Kidney epithelial cell (primary cell): ENCODE measurements around the gene SPIRE2. TPM values are rescaled to one million over a fixed set of nuclear protein-coding genes. Genes with fewer than 3 reads are reported as not detected.
A peak's percentile ranks its signal among the peaks of the same experiment; 100 is the strongest.
"Not testable (repeated sequence)": the region's sequence is repeated elsewhere in the genome, so short reads cannot be mapped to it uniquely, and the experiment has no call there.

Experiments
- DNase-seq: peaks from one replicate; pipeline ENCODE4 v3.0.0-alpha.2; 2010; ENCODE audit warnings: low read depth
- H3K27me3 ChIP-seq: 2 replicates; pipeline ENCODE4 v1.6.0; 2011; ENCODE audit warnings: low read length; ENCODE audit not compliant: control insufficient read depth, insufficient read depth
- H3K36me3 ChIP-seq: 2 replicates; pipeline ENCODE4 v1.5.1; 2011; ENCODE audit warnings: low read length; ENCODE audit not compliant: control insufficient read depth, insufficient read depth
- H3K4me3 ChIP-seq: 2 replicates; pipeline ENCODE4 v1.5.1; 2011; ENCODE audit warnings: low read depth, mild to moderate bottlenecking, control low read depth, low read length
- CTCF ChIP-seq: IDR thresholded peaks from 2 replicates; pipeline ENCODE4 v1.5.1; 2011; ENCODE audit warnings: mild to moderate bottlenecking, moderate library complexity, low read length, control low read depth, inconsistent platforms; ENCODE audit not compliant: insufficient read depth, poor library complexity, severe bottlenecking
- total RNA-seq: library from RNA; depleted of rRNA; stranded (reverse); fragments of >200 nt; gene quantifications from 2 replicates; pipeline ENCODE4 v1.2.3, GENCODE V29; 2015

Gene SPIRE2
- total RNA-seq, 1 donor from 2014 or later = 1.4 TPM

GRCh38 chr16:89805136-89805905 lies 23.0 kb upstream of the SPIRE2 start:
- no peaks in the 10 kb centered on the region for H3K36me3 ChIP-seq
- no peak for DNase-seq

GRCh38 chr16:89806589-89807193 lies 21.6 kb upstream of the SPIRE2 start:
- H3K36me3 ChIP-seq, DNase-seq, H3K4me3 ChIP-seq, H3K27me3 ChIP-seq: not testable (repeated sequence)

More at GRCh38 chr16:89805136-89805905, 23.0 kb upstream of the SPIRE2 start:
- no peaks in the 10 kb centered on the region for H3K27me3 ChIP-seq
- no peak for TF ChIP-seq CTCF
- H3K4me3 ChIP-seq = no peak overlapping the region

GRCh38 chr16:89808475-89808874 lies 19.8 kb upstream of the SPIRE2 start:
- no peaks in the 10 kb centered on the region for H3K36me3 ChIP-seq
- TF ChIP-seq CTCF = no peak
- no peaks in the 10 kb centered on the region for H3K27me3 ChIP-seq

GRCh38 chr16:89811321-89811720 lies 17.0 kb upstream of the SPIRE2 start:
- Histone ChIP-seq H3K27me3 (no peaks in the 10 kb centered on the region), H3K36me3 (no peaks in the 10 kb centered on the region), H3K4me3 (no peak overlapping the region)
- TF ChIP-seq CTCF = no peak
- no peak for DNase-seq

More at GRCh38 chr16:89808475-89808874, 19.8 kb upstream of the SPIRE2 start:
- no peak overlapping the region for H3K4me3 ChIP-seq
- DNase-seq = no peak

GRCh38 chr16:89815639-89816348 lies 12.5 kb upstream of the SPIRE2 start:
- H3K4me3 ChIP-seq = peak overlapping the region; percentile 73
- DNase-seq = no peak
- no peaks in the 10 kb centered on the region for H3K36me3 ChIP-seq
- no peak for TF ChIP-seq CTCF
- no peaks in the 10 kb centered on the region for H3K27me3 ChIP-seq

- H3K4me3 ChIP-seq, H3K27me3 ChIP-seq, H3K36me3 ChIP-seq, DNase-seq: not testable (repeated sequence)
These were observed 9.3 kb upstream of the SPIRE2 start for GRCh38 chr16:89818851-89819403.

GRCh38 chr16:89819448-89819847 lies 8.8 kb upstream of the SPIRE2 start:
- not testable (repeated sequence) for DNase-seq, H3K36me3 ChIP-seq, H3K4me3 ChIP-seq, H3K27me3 ChIP-seq
